GM23338 (cell line): ENCODE results near the gene DUSP7.

Experiments
- EZH2 ChIP-seq: fragments of 200-600 bp; sonication (generic); IDR thresholded peaks from one replicate; pipeline ENCODE4 v1.8.0; 2017; ENCODE audit warnings: antibody characterized with exemption, mild to moderate bottlenecking, low read depth; ENCODE audit not compliant: unreplicated experiment
- EZH2phosphoT487 ChIP-seq: fragments of 200-600 bp; sonication (generic); IDR thresholded peaks from one replicate; pipeline ENCODE4 v1.8.1; 2018; ENCODE audit warnings: antibody characterized with exemption; ENCODE audit not compliant: unreplicated experiment
- POLR2AphosphoS5 ChIP-seq: IDR thresholded peaks from 2 replicates; pipeline ENCODE4 v1.6.1; 2016; ENCODE audit warnings: antibody characterized with exemption, low read depth
- TF ChIP-seq, protein P1 (sequence below), 2 experiments: fragments of 200-600 bp in 1 of 2; sonication (generic) in 1 of 2; conservative IDR thresholded peaks; 2 replicates each; pipeline versions ENCODE4 v1.5.1 to v1.6.1; 2016 to 2017; ENCODE audit warnings: antibody characterized with exemption in 2 of 2, low read depth in 2 of 2, mild to moderate bottlenecking in 2 of 2, moderate library complexity in 1 of 2
- TF ChIP-seq, protein P2 (sequence below): IDR thresholded peaks from 2 replicates; pipeline ENCODE4 v1.6.1; 2016; ENCODE audit warnings: antibody characterized with exemption

DNA sequence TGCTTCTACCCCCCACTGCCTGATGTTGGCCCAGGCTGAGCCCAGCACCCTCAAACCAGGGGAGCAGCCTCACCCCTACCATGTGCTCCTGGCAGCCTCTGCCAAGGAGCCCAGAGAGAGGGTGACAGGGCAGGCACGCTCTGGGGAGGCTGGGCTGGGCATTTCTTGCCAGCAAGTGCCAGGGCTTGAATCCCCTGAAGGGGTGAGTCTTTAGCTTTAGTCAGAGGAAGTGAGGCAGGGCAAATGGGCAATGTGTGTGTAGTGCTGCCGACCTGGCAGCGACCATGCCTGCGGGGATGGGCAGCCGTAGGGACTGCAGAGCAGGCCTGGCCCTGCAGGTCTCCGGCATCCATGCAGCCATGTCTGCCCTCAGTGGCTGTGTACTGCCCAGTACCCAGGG, 18.1 kb downstream of the DUSP7 start:
- TF ChIP-seq, protein P1, sequence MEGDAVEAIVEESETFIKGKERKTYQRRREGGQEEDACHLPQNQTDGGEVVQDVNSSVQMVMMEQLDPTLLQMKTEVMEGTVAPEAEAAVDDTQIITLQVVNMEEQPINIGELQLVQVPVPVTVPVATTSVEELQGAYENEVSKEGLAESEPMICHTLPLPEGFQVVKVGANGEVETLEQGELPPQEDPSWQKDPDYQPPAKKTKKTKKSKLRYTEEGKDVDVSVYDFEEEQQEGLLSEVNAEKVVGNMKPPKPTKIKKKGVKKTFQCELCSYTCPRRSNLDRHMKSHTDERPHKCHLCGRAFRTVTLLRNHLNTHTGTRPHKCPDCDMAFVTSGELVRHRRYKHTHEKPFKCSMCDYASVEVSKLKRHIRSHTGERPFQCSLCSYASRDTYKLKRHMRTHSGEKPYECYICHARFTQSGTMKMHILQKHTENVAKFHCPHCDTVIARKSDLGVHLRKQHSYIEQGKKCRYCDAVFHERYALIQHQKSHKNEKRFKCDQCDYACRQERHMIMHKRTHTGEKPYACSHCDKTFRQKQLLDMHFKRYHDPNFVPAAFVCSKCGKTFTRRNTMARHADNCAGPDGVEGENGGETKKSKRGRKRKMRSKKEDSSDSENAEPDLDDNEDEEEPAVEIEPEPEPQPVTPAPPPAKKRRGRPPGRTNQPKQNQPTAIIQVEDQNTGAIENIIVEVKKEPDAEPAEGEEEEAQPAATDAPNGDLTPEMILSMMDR (conservative IDR thresholded peaks at IDR 0.05; ENCODE audit: low read depth in 2 of 2): no peak
- no peak for TF ChIP-seq EZH2
- TF ChIP-seq POLR2AphosphoS5: no peak
- TF ChIP-seq EZH2phosphoT487: no peak
- TF ChIP-seq, protein P2, sequence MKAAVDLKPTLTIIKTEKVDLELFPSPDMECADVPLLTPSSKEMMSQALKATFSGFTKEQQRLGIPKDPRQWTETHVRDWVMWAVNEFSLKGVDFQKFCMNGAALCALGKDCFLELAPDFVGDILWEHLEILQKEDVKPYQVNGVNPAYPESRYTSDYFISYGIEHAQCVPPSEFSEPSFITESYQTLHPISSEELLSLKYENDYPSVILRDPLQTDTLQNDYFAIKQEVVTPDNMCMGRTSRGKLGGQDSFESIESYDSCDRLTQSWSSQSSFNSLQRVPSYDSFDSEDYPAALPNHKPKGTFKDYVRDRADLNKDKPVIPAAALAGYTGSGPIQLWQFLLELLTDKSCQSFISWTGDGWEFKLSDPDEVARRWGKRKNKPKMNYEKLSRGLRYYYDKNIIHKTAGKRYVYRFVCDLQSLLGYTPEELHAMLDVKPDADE: no peak
